Measurements from ENCODE around the gene GALNTL6. TPM values are rescaled to one million over a fixed set of nuclear protein-coding genes. Genes with fewer than 3 reads are reported as not detected.

Gene GALNTL6
- total RNA-seq, 1 donor from 2014 or later = not detected

GRCh38 chr4:172708184-172708583 lies 895.0 kb downstream of the GALNTL6 start:
- no peak for TF ChIP-seq CTCF (IDR thresholded peaks at IDR 0.05; ENCODE audit: borderline replicate concordance)
- H3K27me3 ChIP-seq (ENCODE audit: low read depth) = no peaks in the 10 kb centered on the region
- H3K9me3 ChIP-seq (replicated peaks) = peaks cover 34% of the 10 kb centered on the region
- intact Hi-C loops (cut with micrococcal nuclease) = no loop called here
- H3K27ac ChIP-seq (replicated peaks) = no peak overlapping the region
- DNase-seq = no peak
- H3K4me1 ChIP-seq = no peaks in the 10 kb centered on the region
- H3K36me3 ChIP-seq = no peaks in the 10 kb centered on the region
- H3K4me3 ChIP-seq = no peak overlapping the region

GRCh38 chr4:172709376-172709775 lies 896.2 kb downstream of the GALNTL6 start:
- intact Hi-C loops (cut with micrococcal nuclease) = no loop called here
- no peak for DNase-seq
- TF ChIP-seq CTCF (IDR thresholded peaks at IDR 0.05; ENCODE audit: borderline replicate concordance) = no peak
- H3K27ac ChIP-seq (replicated peaks) = no peak overlapping the region
- H3K4me3 ChIP-seq = no peak overlapping the region
- H3K36me3 ChIP-seq = no peaks in the 10 kb centered on the region
- H3K4me1 ChIP-seq = no peaks in the 10 kb centered on the region
- H3K27me3 ChIP-seq (ENCODE audit: low read depth) = no peaks in the 10 kb centered on the region
- peaks cover 31% of the 10 kb centered on the region for H3K9me3 ChIP-seq (replicated peaks)

- no peaks in the 10 kb centered on the region for H3K4me1 ChIP-seq
- TF ChIP-seq CTCF (IDR thresholded peaks at IDR 0.05; ENCODE audit: borderline replicate concordance) = no peak
- no peak overlapping the region for H3K27ac ChIP-seq (replicated peaks)
- DNase-seq = no peak
- H3K36me3 ChIP-seq = no peaks in the 10 kb centered on the region
- H3K9me3 ChIP-seq (replicated peaks) = no peaks in the 10 kb centered on the region
- no peak overlapping the region for H3K4me3 ChIP-seq
- H3K27me3 ChIP-seq (ENCODE audit: low read depth) = no peaks in the 10 kb centered on the region
- intact Hi-C loops (cut with micrococcal nuclease) = no loop called here
Observed at GRCh38 chr4:172716291-172716690, 903.1 kb downstream of the GALNTL6 start.

GRCh38 chr4:172721659-172722058 lies 908.5 kb downstream of the GALNTL6 start:
- H3K9me3 ChIP-seq (replicated peaks) = no peaks in the 10 kb centered on the region
- no peak overlapping the region for H3K4me3 ChIP-seq
- no peak for TF ChIP-seq CTCF (IDR thresholded peaks at IDR 0.05; ENCODE audit: borderline replicate concordance)
- no peaks in the 10 kb centered on the region for H3K4me1 ChIP-seq
- no peak for DNase-seq
- no peak overlapping the region for H3K27ac ChIP-seq (replicated peaks)
- no peaks in the 10 kb centered on the region for H3K36me3 ChIP-seq
- no peaks in the 10 kb centered on the region for H3K27me3 ChIP-seq (ENCODE audit: low read depth)
- intact Hi-C loops (cut with micrococcal nuclease) = no loop called here

GRCh38 chr4:172725581-172725980 lies 912.4 kb downstream of the GALNTL6 start:
- H3K9me3 ChIP-seq (replicated peaks) = peaks cover 24% of the 10 kb centered on the region
- no peaks in the 10 kb centered on the region for H3K27me3 ChIP-seq (ENCODE audit: low read depth)
- no peak overlapping the region for H3K27ac ChIP-seq (replicated peaks)
- H3K4me3 ChIP-seq = no peak overlapping the region
- TF ChIP-seq CTCF (IDR thresholded peaks at IDR 0.05; ENCODE audit: borderline replicate concordance) = no peak
- intact Hi-C loops (cut with micrococcal nuclease) = no loop called here
- no peaks in the 10 kb centered on the region for H3K4me1 ChIP-seq
- H3K36me3 ChIP-seq = no peaks in the 10 kb centered on the region
- no peak for DNase-seq

- H3K27ac ChIP-seq (replicated peaks) = no peak overlapping the region
- intact Hi-C loops (cut with micrococcal nuclease) = no loop called here
- TF ChIP-seq CTCF (IDR thresholded peaks at IDR 0.05; ENCODE audit: borderline replicate concordance) = no peak
- peaks cover 28% of the 10 kb centered on the region for H3K9me3 ChIP-seq (replicated peaks)
- no peak overlapping the region for H3K4me3 ChIP-seq
- H3K27me3 ChIP-seq (ENCODE audit: low read depth) = no peaks in the 10 kb centered on the region
- DNase-seq = no peak
- no peaks in the 10 kb centered on the region for H3K36me3 ChIP-seq
- no peaks in the 10 kb centered on the region for H3K4me1 ChIP-seq
Observed at GRCh38 chr4:172726001-172726423, 912.8 kb downstream of the GALNTL6 start.

Measured in left ventricle myocardium inferior (tissue), 1 donor.